Ishikawa (cell line): Measurements from ENCODE around the gene UVSSA.

Source experiments
- CEBPB ChIP-seq: IDR thresholded peaks from 2 replicates; pipeline ENCODE4 v1.6.1; 2012
- EGR1 ChIP-seq: IDR thresholded peaks from 2 replicates; pipeline ENCODE4 v1.6.1; 2012
- EP300 ChIP-seq: IDR thresholded peaks from 2 replicates; pipeline ENCODE4 v1.6.1; 2012; ENCODE audit warnings: borderline replicate concordance
- FOXM1 ChIP-seq: IDR thresholded peaks from 2 replicates; pipeline ENCODE4 v1.6.1; 2012; ENCODE audit warnings: low read depth, borderline replicate concordance
- MAX ChIP-seq: IDR thresholded peaks from 2 replicates; pipeline ENCODE4 v1.6.1; 2012
- NFIC ChIP-seq: IDR thresholded peaks from 2 replicates; pipeline ENCODE4 v1.6.1; 2012
- RAD21 ChIP-seq: IDR thresholded peaks from 2 replicates; pipeline ENCODE4 v1.6.1; 2012; ENCODE audit warnings: low read depth
- REST ChIP-seq: IDR thresholded peaks from 2 replicates; pipeline ENCODE4 v1.6.1; 2012; ENCODE audit warnings: low read depth, mild to moderate bottlenecking
- TAF1 ChIP-seq: IDR thresholded peaks from 2 replicates; pipeline ENCODE4 v1.6.1; 2012; ENCODE audit warnings: low read depth, mild to moderate bottlenecking
- TCF12 ChIP-seq: IDR thresholded peaks from 2 replicates; pipeline ENCODE4 v1.6.1; 2012; ENCODE audit warnings: low read depth
- TEAD4 ChIP-seq: IDR thresholded peaks from 2 replicates; pipeline ENCODE4 v1.6.1; 2012
- USF1 ChIP-seq: IDR thresholded peaks from 2 replicates; pipeline ENCODE4 v1.6.1; 2012
- YY1 ChIP-seq: IDR thresholded peaks from 2 replicates; pipeline ENCODE4 v1.6.1; 2012; ENCODE audit warnings: low read depth
- ZBTB7A ChIP-seq: IDR thresholded peaks from 2 replicates; pipeline ENCODE4 v1.6.1; 2012; ENCODE audit warnings: low read depth

- TF ChIP-seq TAF1 = no peak
- TF ChIP-seq YY1 = no peak
- no peak for TF ChIP-seq EP300
- TF ChIP-seq REST = no peak
- no peak for TF ChIP-seq ZBTB7A
- no peak for TF ChIP-seq MAX
- TF ChIP-seq TEAD4 = no peak
- no peak for TF ChIP-seq RAD21
- TF ChIP-seq EGR1 = no peak
- TF ChIP-seq FOXM1 = no peak
- no peak for TF ChIP-seq NFIC
- no peak for TF ChIP-seq TCF12
- no peak for TF ChIP-seq USF1
- no peak for TF ChIP-seq CEBPB
Observed at GRCh38 chr4:1381181-1381621, 34.2 kb downstream of the UVSSA start.
